GM23338 (cell line): ENCODE data around the gene IQCM. TPM values are rescaled to one million over a fixed set of nuclear protein-coding genes. Genes with fewer than 3 reads are reported as not detected.

Experiments used
- ATAC-seq: fragments of 200-7000 bp; cut with Tn5 transposase; 3 replicates; pipeline ENCODE4 v1.9.1; 2020
- DNase-seq: peaks from one replicate; pipeline ENCODE4 v3.0.0-alpha.2; 2015; ENCODE audit warnings: low spot score
- H2AFZ ChIP-seq: fragments of 200-600 bp; sonication (generic); 2 replicates; pipeline ENCODE4 v1.8.0; 2016; ENCODE audit warnings: antibody characterized with exemption, mild to moderate bottlenecking, moderate library complexity
- H3F3A ChIP-seq: fragments of 200-600 bp; sonication (generic); replicated peaks from 2 replicates; pipeline ENCODE4 v1.8.0; 2017; ENCODE audit warnings: antibody characterized with exemption, mixed run types, low read depth
- H3K27ac ChIP-seq: fragments of 200-600 bp; sonication (generic); 2 replicates; pipeline ENCODE4 v1.6.1; 2016; ENCODE audit warnings: low read depth
- H3K27me3 ChIP-seq: fragments of 200-600 bp; sonication (generic); 2 replicates; pipeline ENCODE4 v1.8.0; 2016; ENCODE audit warnings: mild to moderate bottlenecking, mixed run types, moderate library complexity; ENCODE audit not compliant: insufficient read depth
- H3K36me3 ChIP-seq: fragments of 200-600 bp; sonication (generic); 2 replicates; pipeline ENCODE4 v1.8.0; 2016; ENCODE audit warnings: mild to moderate bottlenecking; ENCODE audit not compliant: insufficient read depth
- H3K4me1 ChIP-seq: fragments of 200-600 bp; sonication (generic); 2 replicates; pipeline ENCODE4 v1.8.0; 2016; ENCODE audit warnings: mild to moderate bottlenecking, moderate library complexity; ENCODE audit not compliant: insufficient read depth
- H3K4me2 ChIP-seq: fragments of 200-600 bp; sonication (generic); 2 replicates; pipeline ENCODE4 v1.7.1; 2017; ENCODE audit warnings: mixed run types
- H3K4me3 ChIP-seq: fragments of 200-600 bp; sonication (generic); 2 replicates; pipeline ENCODE4 v1.6.1; 2016; ENCODE audit warnings: mixed run types
- H3K79me2 ChIP-seq: fragments of 200-600 bp; sonication (generic); replicated peaks from 2 replicates; pipeline ENCODE4 v1.8.0; 2017; ENCODE audit warnings: mild to moderate bottlenecking; ENCODE audit not compliant: insufficient read depth
- H3K9me2 ChIP-seq: fragments of 200-600 bp; sonication (generic); 2 replicates; pipeline ENCODE4 v1.8.0; 2017; ENCODE audit not compliant: insufficient read depth
- H4K20me1 ChIP-seq: fragments of 200-600 bp; sonication (generic); replicated peaks from 2 replicates; pipeline ENCODE4 v1.8.0; 2017; ENCODE audit warnings: mild to moderate bottlenecking; ENCODE audit not compliant: insufficient read depth
- H3K27ac Mint-ChIP-seq: 2 replicates; pipeline ENCODE4 v1.8.0; 2020; ENCODE audit warnings: inconsistent platforms, mild to moderate bottlenecking, moderate library complexity, mixed read lengths
- H3K27me3 Mint-ChIP-seq: 3 replicates; pipeline ENCODE4 v1.8.0; 2022; ENCODE audit warnings: low read depth, mild to moderate bottlenecking, moderate library complexity, mixed read lengths, inconsistent platforms; ENCODE audit not compliant: insufficient read depth, poor library complexity
- H3K36me3 Mint-ChIP-seq: 3 replicates; pipeline ENCODE4 v1.8.0; 2021; ENCODE audit warnings: low read depth, mild to moderate bottlenecking, inconsistent platforms, moderate library complexity, mixed read lengths
- H3K4me1 Mint-ChIP-seq: 3 replicates; pipeline ENCODE4 v1.8.0; 2020; ENCODE audit warnings: mild to moderate bottlenecking, inconsistent platforms, mixed read lengths
- H3K4me3 Mint-ChIP-seq: 3 replicates; pipeline ENCODE4 v1.8.0; 2021; ENCODE audit warnings: moderate library complexity, mild to moderate bottlenecking, inconsistent platforms, mixed read lengths
- H3K9me3 Mint-ChIP-seq: 3 replicates; pipeline ENCODE4 v1.8.0; 2020; ENCODE audit warnings: moderate library complexity, mild to moderate bottlenecking, inconsistent platforms, mixed read lengths
- CREB1 ChIP-seq: fragments of 250-450 bp; sonication (Bioruptor Pico); IDR thresholded peaks from 2 replicates; pipeline ENCODE4 v1.5.0; 2020; ENCODE audit warnings: low read depth, mild to moderate bottlenecking, moderate library complexity
- CTCF ChIP-seq, 2 experiments: fragments of 200-600 bp in 1 of 2; sonication (generic) in 1 of 2; conservative IDR thresholded peaks; 2 replicates each; pipeline versions ENCODE4 v1.5.1 to v1.6.1; 2016 to 2017; ENCODE audit warnings: antibody characterized with exemption in 2 of 2, low read depth in 2 of 2, mild to moderate bottlenecking in 2 of 2, moderate library complexity in 1 of 2
- ETS1 ChIP-seq: IDR thresholded peaks from 2 replicates; pipeline ENCODE4 v1.6.1; 2016; ENCODE audit warnings: antibody characterized with exemption
- EZH2 ChIP-seq: fragments of 200-600 bp; sonication (generic); IDR thresholded peaks from one replicate; pipeline ENCODE4 v1.8.0; 2017; ENCODE audit warnings: antibody characterized with exemption, mild to moderate bottlenecking, low read depth; ENCODE audit not compliant: unreplicated experiment
- EZH2phosphoT487 ChIP-seq: fragments of 200-600 bp; sonication (generic); IDR thresholded peaks from one replicate; pipeline ENCODE4 v1.8.1; 2018; ENCODE audit warnings: antibody characterized with exemption; ENCODE audit not compliant: unreplicated experiment
- JUNB ChIP-seq: IDR thresholded peaks from one replicate; pipeline ENCODE4 v1.6.1; 2016; ENCODE audit warnings: antibody characterized with exemption; ENCODE audit not compliant: unreplicated experiment
- NANOG ChIP-seq: IDR thresholded peaks from 2 replicates; pipeline ENCODE4 v1.6.1; 2016; ENCODE audit warnings: antibody characterized with exemption, borderline replicate concordance
- POLR2AphosphoS5 ChIP-seq: IDR thresholded peaks from 2 replicates; pipeline ENCODE4 v1.6.1; 2016; ENCODE audit warnings: antibody characterized with exemption, low read depth
- REST ChIP-seq: IDR thresholded peaks from one replicate; pipeline ENCODE4 v1.6.1; 2018; ENCODE audit warnings: antibody characterized with exemption; ENCODE audit not compliant: unreplicated experiment
- STAT1 ChIP-seq: IDR thresholded peaks from one replicate; pipeline ENCODE4 v1.6.1; 2016; ENCODE audit warnings: antibody characterized with exemption; ENCODE audit not compliant: unreplicated experiment
- ZNF114 ChIP-seq: fragments of 250-450 bp; sonication (Bioruptor Pico); IDR thresholded peaks from 2 replicates; pipeline ENCODE4 v1.5.0; 2020; ENCODE audit warnings: mild to moderate bottlenecking, moderate library complexity
- ZNF331 ChIP-seq: fragments of 250-450 bp; sonication (Bioruptor Pico); IDR thresholded peaks from 2 replicates; pipeline ENCODE4 v1.5.0; 2020; ENCODE audit warnings: low read depth, mild to moderate bottlenecking, moderate library complexity
- ZNF462 ChIP-seq: fragments of 250-450 bp; sonication (Bioruptor Pico); IDR thresholded peaks from 2 replicates; pipeline ENCODE4 v1.5.0; 2020; ENCODE audit warnings: mild to moderate bottlenecking, moderate library complexity
- polyA plus RNA-seq: library from polyadenylated mRNA; unstranded; fragments of >200 nt; fragmentation: Nextera tagmentation; extraction: Ambion mirVana; gene quantifications from 2 replicates; pipeline ENCODE4 v1.2.1, GENCODE V29; 2016
- total RNA-seq: library from RNA; depleted of rRNA; stranded (reverse); fragments of >200 nt; shearing (Covaris generic); gene quantifications from 2 replicates; pipeline ENCODE4 v1.2.3, GENCODE V29; 2014

Gene IQCM
- total and polyA plus RNA-seq, 2 experiments from 2014 or later, result not detected

GRCh38 chr4:149791851-149792250 is 23.8 kb downstream of the IQCM start:
- no peaks in the 10 kb centered on the region for H3K27me3 Mint-ChIP-seq
- H2AFZ ChIP-seq, result no peak overlapping the region
- no peak for ATAC-seq
- no peaks in the 10 kb centered on the region for H3K36me3 Mint-ChIP-seq
- H3F3A ChIP-seq, result no peaks in the 10 kb centered on the region
- H3K4me2 ChIP-seq, result no peak overlapping the region
- H3K79me2 ChIP-seq, result no peaks in the 10 kb centered on the region
- H3K4me1 Mint-ChIP-seq, result no peaks in the 10 kb centered on the region
- no peak overlapping the region for H3K27ac Mint-ChIP-seq
- H3K27me3 ChIP-seq, result no peaks in the 10 kb centered on the region
- no peak overlapping the region for H3K4me3 Mint-ChIP-seq
- H3K4me3 ChIP-seq, result no peak overlapping the region
- no peaks in the 10 kb centered on the region for H3K9me2 ChIP-seq
- no peaks in the 10 kb centered on the region for H3K4me1 ChIP-seq
- no peaks in the 10 kb centered on the region for H3K36me3 ChIP-seq
- no peaks in the 10 kb centered on the region for H4K20me1 ChIP-seq
- DNase-seq, result no peak
- TF ChIP-seq ZNF331 (CRISPR knock-in tag), result no peak
- no peak for TF ChIP-seq ETS1
- no peak for TF ChIP-seq STAT1
- no peak for TF ChIP-seq CTCF (conservative IDR thresholded peaks at IDR 0.05; ENCODE audit: low read depth in 2 of 2)
- no peak for TF ChIP-seq REST
- no peak for TF ChIP-seq ZNF462 (CRISPR knock-in tag)
- TF ChIP-seq NANOG, result no peak
- no peak for TF ChIP-seq ZNF114 (CRISPR knock-in tag)
- TF ChIP-seq CREB1 (CRISPR knock-in tag), result no peak
- TF ChIP-seq JUNB, result no peak
- no peak for TF ChIP-seq EZH2phosphoT487
- no peak for TF ChIP-seq EZH2
- TF ChIP-seq POLR2AphosphoS5, result no peak
- no peak overlapping the region for H3K27ac ChIP-seq
- H3K9me3 Mint-ChIP-seq, result no peaks in the 10 kb centered on the region; the same call in 2 of the 3 replicates
